HG02763 (cell line): ENCODE results near the gene TBC1D10B.
"Not testable (repeated sequence)": the region's sequence is repeated elsewhere in the genome, so short reads cannot be mapped to it uniquely, and the experiment has no call there.

Source experiments
- ATAC-seq: cut with Tn5 transposase; IDR thresholded peaks from one replicate; pipeline ENCODE4 v1.9.1; 2021; ENCODE audit warnings: mild to moderate bottlenecking, moderate library complexity; ENCODE audit not compliant: unreplicated experiment

TBC1D10B gene

GRCh38 chr16:30356401-30357084, 13.8 kb downstream of the TBC1D10B start:
- ATAC-seq: no peak

DNA sequence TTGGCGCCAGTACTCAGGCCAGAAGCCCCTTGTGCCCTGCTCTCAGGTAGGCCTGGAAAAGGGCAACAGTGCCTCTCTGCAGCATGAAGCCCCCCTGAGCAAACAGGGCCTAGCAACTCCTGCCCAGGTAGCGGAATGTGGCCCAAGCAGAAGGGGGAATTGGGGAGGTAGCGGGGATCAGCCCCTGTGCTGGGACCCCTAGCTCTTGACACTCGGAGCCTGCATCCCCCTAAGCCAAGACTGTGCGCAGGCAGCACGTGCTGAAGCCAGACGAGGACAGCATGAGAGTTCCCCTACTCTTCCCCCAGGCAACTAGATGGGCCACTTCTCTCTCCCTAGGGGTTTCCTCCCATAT, 14.4 kb downstream of the TBC1D10B start:
- no peak for ATAC-seq

DNA sequence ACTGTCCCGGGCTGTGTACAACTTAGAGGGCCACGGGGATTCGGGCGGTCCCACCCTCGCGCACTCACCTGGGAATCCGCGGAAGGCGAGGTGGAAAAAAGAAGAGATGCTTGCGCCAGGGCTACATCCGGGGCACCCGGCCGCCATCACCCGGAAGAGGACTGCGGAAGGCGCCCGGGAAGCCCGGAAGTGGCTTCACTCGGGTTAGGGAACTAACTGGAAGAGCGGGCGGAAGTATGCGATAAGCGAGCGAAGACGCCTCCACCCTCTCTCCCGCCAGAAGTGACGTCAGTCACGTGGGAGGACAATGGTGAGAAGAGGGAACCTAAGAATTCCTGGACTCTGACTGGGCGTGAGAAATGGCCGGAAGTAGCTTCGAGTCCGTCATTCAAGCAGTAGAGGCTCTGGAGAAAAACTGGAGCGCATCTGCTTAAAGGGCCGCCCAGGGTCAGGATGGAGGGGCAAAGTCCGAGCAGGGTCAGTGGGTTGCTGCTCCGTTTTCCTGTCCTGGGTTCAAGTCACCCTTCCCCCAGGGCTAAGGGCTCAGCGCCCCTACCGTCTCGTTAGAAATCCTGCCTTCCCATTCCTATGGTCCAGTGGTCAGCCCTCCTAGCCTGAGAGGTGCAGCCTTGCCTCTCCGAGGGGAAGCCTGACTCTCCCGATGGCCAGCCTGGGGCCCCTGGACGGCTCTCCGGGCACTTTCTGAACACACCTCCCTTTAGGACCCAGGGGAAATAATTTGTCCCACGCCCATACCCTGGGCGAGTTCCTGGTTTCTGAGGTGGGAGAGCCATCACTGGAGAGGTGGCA, 14.9 kb downstream of the TBC1D10B start, which contains the start of gene CD2BP2:
Gene CD2BP2, minus strand, starts transcription at position 165 of the 810 bp plus-strand sequence. CDS start 627 bp downstream, outside the sequence.
- ATAC-seq: peak; percentile 69

DNA sequence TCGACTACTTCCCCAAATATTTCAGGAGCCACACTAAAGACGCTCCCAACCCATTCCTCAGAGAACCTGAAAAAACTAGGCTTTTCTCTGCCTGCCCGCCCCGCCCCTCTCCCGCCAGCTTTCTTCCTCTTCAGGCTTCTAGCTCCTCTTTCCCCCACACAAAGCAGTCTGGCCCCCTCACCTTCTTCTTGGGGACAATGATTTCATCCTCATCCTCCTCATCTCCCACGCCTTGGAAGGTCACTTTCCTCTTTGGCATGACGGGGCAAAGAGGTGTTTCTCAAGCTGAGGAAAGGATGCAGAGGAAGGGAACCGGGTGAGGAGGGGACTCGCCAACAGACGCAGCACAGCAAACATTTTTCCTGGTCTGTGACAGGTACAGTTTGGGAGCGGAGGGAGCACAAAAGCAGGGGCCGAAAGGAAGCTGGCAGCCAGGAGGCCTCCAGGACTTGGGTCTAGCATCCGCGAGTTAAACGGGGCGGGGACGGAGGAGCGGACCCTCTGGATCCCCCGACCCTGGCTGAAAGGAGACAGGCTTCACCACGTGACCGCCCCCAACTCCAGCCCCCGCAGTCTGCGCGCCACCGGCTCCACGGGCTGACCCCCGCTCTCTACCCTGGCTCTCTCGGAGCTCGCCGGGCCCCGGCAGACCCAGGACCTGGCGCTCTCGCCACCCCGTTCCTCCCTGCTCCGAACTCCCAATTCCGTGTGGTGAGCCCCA, 15.7 kb downstream of the TBC1D10B start:
- no peak for ATAC-seq

GRCh38 chr16:30353438-30354129, 16.7 kb downstream of the TBC1D10B start:
- ATAC-seq: no peak

- no peak for ATAC-seq
Measured at GRCh38 chr16:30352488-30353401, 17.5 kb downstream of the TBC1D10B start.

GRCh38 chr16:30351586-30352419, 18.5 kb downstream of the TBC1D10B start:
- no peak for ATAC-seq

DNA sequence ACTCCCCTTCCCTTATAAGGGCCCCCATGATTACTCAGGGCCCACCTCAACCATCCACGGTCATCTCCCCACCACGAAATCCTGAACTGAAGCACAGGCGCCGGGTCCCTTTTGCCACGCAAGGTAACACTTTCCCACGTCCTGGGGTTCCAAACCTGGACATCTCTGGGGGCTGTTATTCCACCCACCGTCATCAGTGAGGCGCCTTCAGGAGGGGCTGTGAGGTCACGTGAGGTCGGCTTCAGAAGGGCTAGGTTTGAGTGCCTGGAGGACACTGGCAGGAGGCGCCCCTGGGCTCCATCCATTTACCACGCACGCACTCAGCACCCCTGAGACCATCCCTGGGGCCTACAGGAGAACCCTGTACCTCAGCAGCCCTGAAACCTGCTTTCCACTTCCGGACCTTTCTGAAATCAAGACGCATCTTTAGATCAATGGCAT, 19.3 kb downstream of the TBC1D10B start:
- ATAC-seq: no peak

DNA sequence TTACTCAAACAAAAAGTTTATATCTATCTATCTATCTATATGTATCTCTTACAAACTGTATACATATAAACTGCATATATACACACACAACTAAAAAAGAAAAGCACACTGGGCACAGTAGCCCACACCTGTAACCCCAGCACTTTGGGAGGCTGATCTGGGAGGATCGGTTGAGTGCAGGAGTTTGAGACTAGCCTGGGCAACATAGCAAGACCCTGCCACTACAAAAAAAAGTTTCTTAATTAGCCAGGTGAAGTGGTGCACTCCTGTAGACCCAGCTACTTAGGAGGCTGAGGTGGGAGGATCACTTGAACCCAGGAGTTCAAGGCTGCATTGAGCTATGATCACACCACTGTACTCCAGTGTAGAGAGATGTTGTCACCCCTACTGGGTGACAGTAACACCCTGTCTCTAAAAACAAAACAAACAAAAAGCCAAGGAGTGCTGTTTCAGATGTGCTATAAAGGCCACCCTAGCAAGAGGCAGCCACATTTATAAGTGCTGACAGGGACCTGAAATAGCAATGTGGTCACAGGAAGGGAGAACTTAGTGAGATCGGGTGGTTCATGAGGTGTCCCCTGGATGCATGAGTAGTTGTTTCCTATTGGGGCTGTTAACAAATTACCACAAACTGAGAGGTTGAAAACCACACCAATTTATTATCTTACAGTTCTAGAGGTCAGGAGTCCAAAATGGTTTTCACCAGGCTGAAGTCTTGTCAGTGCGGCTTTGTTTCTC, 20.0 kb downstream of the TBC1D10B start:
- ATAC-seq: peak; percentile 37

DNA sequence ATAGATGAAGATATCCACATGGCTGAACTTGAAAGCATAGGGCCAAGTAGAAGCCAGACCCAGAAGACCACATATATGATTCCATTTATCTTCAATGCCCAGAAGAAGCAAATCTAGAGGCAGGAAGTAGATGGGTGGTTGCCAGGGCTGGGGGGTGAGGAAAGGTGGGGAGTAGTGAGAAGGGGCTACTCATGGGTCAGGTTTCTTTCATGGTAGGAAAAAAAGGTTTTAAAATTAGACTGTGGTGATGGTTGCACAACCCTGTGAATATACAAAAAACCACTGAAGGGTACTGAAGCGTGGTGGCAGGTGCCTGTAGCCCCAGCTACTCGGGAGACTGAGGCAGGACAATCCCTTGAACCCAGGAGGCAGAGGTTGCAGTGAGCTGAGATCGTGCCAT, 20.6 kb downstream of the TBC1D10B start:
- no peak for ATAC-seq

GRCh38 chr16:30348929-30349328, 21.4 kb downstream of the TBC1D10B start:
- ATAC-seq: no peak

GRCh38 chr16:30348113-30348512, 22.2 kb downstream of the TBC1D10B start:
- no peak for ATAC-seq

DNA sequence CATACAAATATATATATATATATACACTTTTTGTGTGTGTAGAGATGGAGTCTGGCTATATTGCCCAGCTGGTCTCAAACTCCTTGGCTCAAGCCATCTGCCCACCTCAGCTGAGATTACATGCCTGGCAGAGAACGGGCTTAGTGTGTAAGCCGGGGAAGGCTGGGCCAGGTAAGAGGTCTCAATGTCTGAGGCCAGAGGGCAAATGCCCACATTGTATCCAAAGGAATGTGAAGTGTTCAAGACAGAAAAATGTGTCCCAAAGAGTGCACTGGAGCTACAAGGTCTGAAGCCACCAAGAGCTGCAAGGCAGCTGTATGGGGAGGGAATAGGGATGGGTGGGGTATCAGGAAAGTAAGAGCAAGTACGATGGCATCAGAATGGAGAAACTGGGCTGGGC, 24.0 kb downstream of the TBC1D10B start:
- no peak for ATAC-seq

GRCh38 chr16:30343491-30343820, 26.8 kb downstream of the TBC1D10B start:
- ATAC-seq: not testable (repeated sequence)

DNA sequence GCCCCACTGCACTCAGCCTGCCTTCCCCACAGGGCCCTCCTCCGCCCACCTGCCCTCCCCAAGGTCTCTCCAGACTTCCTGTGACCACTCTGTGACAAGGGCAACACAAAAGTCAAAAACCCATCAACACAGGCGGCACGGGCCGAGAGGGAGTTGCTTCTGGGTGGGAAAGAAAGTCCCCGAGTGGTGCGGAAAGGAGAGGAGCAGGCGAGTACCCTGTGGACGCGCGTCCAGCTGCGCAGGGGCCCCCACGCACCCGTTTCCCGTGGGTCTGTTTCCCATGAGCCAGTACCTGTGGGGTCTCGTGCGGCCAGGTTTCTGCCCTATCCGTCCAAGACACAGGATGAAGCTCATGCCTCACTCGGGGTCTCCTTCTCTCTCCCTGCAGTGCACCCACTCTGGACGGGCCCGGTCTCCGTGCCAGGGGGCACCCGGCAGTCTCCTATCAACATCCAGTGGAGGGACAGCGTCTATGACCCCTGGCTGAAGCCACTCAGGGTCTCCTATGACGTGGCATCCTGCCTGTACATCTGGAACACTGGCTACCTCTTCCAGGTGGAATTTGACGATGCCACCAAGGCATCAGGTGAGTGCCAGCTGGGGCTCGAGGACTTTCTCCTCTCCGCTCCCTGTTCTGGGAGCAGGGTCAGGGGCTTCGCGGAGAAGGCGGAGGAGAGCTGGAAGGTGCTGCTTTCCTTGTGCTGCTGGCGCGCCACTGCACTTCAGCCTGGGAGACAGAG, 27.4 kb downstream of the TBC1D10B start:
- no peak for ATAC-seq

GRCh38 chr16:30341971-30342370, 28.3 kb downstream of the TBC1D10B start:
- not testable (repeated sequence) for ATAC-seq

DNA sequence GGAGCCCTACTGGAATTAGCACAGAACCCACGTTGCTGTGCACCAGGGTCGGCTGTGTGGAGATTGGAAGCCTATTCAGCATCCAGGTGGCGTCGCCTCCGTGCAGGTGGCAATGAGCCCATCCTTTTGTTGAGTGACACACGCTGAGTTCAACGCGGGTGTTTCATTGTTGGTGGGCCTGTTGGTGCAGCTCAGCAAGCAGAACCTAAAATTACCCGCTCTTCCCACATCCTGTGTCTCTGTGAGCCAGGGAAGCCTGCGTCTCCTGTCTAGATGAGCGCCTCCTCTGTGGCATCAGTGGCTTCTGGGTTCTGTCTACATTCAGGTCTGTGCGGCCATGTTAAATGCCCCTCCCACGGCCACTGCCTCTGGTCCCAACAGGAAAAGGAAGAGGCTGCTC, 29.7 kb downstream of the TBC1D10B start:
- no peak for ATAC-seq

DNA sequence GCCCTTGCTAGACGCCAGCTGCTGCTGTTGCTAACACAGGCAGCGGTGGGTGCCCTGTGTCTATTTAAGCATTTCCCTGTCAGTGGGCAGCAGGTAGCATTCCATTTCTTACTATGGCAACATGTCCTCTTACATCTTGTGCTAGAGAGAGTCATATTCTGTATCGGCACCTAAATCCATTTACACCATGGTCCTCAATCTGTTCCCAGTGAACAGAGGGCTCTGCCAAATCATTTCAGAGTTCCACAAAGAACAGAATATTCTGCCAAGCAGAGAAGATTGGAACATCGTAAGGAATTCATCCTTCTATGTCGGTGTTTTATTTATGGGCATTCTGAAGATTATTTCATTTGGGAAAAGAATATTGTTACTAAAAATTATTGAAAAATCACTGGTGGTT, 31.6 kb downstream of the TBC1D10B start:
- not testable (repeated sequence) for ATAC-seq
